ENCODE results near the gene SLC16A10.

- TF ChIP-seq EP300 (IDR thresholded peaks at IDR 0.05; ENCODE audit: borderline replicate concordance) = no peak
- no peak for TF ChIP-seq TCF12 (IDR thresholded peaks at IDR 0.05; ENCODE audit: low read depth)
These were observed 179.0 kb downstream of the SLC16A10 start for GRCh38 chr6:111266276-111266675.

Measured in Ishikawa (cell line).